Neutrophil (primary cell): ENCODE measurements around the gene RABGAP1L.

ENCODE experiments used
- H3K27ac ChIP-seq: fragments of 200-600 bp; sonication (generic); 2 replicates; pipeline ENCODE4 v1.5.1; 2016; ENCODE audit warnings: mild to moderate bottlenecking, moderate library complexity
- H3K27me3 ChIP-seq: fragments of 200-600 bp; sonication (generic); 2 replicates; pipeline ENCODE4 v1.6.0; 2016; ENCODE audit warnings: mild to moderate bottlenecking
- H3K36me3 ChIP-seq: fragments of 200-600 bp; sonication (generic); 2 replicates; pipeline ENCODE4 v1.5.1; 2017
- H3K4me1 ChIP-seq, 2 experiments: fragments of 200-600 bp in 1 of 2; sonication (generic) in 1 of 2; 1 replicate in 1 of 2; 2 replicates in 1 of 2; pipeline versions ENCODE4 v1.5.1 to v1.6.1; 2013 to 2016; ENCODE audit warnings: low read depth in 1 of 2, low read length in 1 of 2, mild to moderate bottlenecking in 1 of 2, moderate library complexity in 1 of 2; ENCODE audit not compliant: control insufficient read depth in 1 of 2, insufficient read depth in 1 of 2
- H3K4me3 ChIP-seq, 2 experiments: fragments of 200-600 bp in 1 of 2; sonication (generic) in 1 of 2; 1 replicate in 1 of 2; 2 replicates in 1 of 2; pipeline ENCODE4 v1.5.1; 2013 to 2016; ENCODE audit warnings: low read depth in 1 of 2, low read length in 1 of 2, mild to moderate bottlenecking in 1 of 2, moderate library complexity in 1 of 2
- H3K9me3 ChIP-seq: fragments of 200-600 bp; sonication (generic); 2 replicates; pipeline ENCODE4 v1.5.1; 2016
- CTCF ChIP-seq: fragments of 200-600 bp; sonication (generic); IDR thresholded peaks from 2 replicates; pipeline ENCODE4 v1.5.1; 2016; ENCODE audit warnings: antibody characterized with exemption

Gene RABGAP1L

GRCh38 chr1:175002910-175003517 lies 843.7 kb downstream of the RABGAP1L start:
- Histone ChIP-seq H3K4me3 (no peak overlapping the region), H3K27ac (no peak overlapping the region), H3K27me3 (no peaks in the 10 kb centered on the region), H3K9me3 (no peaks in the 10 kb centered on the region), H3K4me1 (peaks cover 20 to 22% of the 10 kb centered on the region in 2 experiments), H3K36me3 (peaks cover 23% of the 10 kb centered on the region)
- no peak for TF ChIP-seq CTCF

- Histone ChIP-seq H3K27ac (no peak overlapping the region), H3K36me3 (peaks cover 28% of the 10 kb centered on the region), H3K4me1 (peaks cover 20 to 22% of the 10 kb centered on the region in 2 experiments), H3K9me3 (no peaks in the 10 kb centered on the region), H3K4me3 (no peak overlapping the region), H3K27me3 (no peaks in the 10 kb centered on the region)
- no peak for TF ChIP-seq CTCF
These were observed 844.2 kb downstream of the RABGAP1L start for GRCh38 chr1:175003521-175003920.

GRCh38 chr1:175005085-175005783 lies 845.9 kb downstream of the RABGAP1L start:
- Histone ChIP-seq H3K4me3 (no peak overlapping the region), H3K9me3 (no peaks in the 10 kb centered on the region), H3K27ac (no peak overlapping the region), H3K4me1 (peaks cover 14 to 17% of the 10 kb centered on the region in 2 experiments), H3K27me3 (no peaks in the 10 kb centered on the region), H3K36me3 (peaks cover 45% of the 10 kb centered on the region)
- TF ChIP-seq CTCF = no peak

GRCh38 chr1:175009532-175009931 lies 850.2 kb downstream of the RABGAP1L start:
- Histone ChIP-seq H3K27ac (no peak overlapping the region), H3K4me3 (no peak overlapping the region), H3K27me3 (no peaks in the 10 kb centered on the region), H3K4me1 (no peaks in the 10 kb centered on the region), H3K9me3 (no peaks in the 10 kb centered on the region), H3K36me3 (peaks cover 88% of the 10 kb centered on the region)
- no peak for TF ChIP-seq CTCF

- H3K27ac ChIP-seq = no peak overlapping the region
- no peaks in the 10 kb centered on the region for H3K9me3 ChIP-seq
- H3K36me3 ChIP-seq = peaks cover 90% of the 10 kb centered on the region
- H3K4me1 ChIP-seq = no peaks in the 10 kb centered on the region
- no peak for TF ChIP-seq CTCF
- no peaks in the 10 kb centered on the region for H3K27me3 ChIP-seq
- no peak overlapping the region for H3K4me3 ChIP-seq
These were observed 854.1 kb downstream of the RABGAP1L start for GRCh38 chr1:175013445-175013844.
